HepG2 (cell line): ENCODE measurements around the gene CRISPLD2. TPM values are rescaled to one million over a fixed set of nuclear protein-coding genes. Genes with fewer than 3 reads are reported as not detected.
A peak's percentile ranks its signal among the peaks of the same experiment; 100 is the strongest.

Experiments
- ATAC-seq: fragments of 200-7000 bp; cut with Tn5 transposase; 3 replicates; pipeline ENCODE4 v1.9.1; 2020; ENCODE audit warnings: mild to moderate bottlenecking, moderate library complexity
- BruUV-seq: library from RNA; stranded (reverse); fragments of 400-500 nt; replicated peaks from 2 replicates; lab custom pipeline; 2021; lab: Mats Ljungman, UMichigan
- CTCF ChIA-PET: fragments of 300-600 bp; formaldehyde crosslinking; extraction: SDS; loops from one replicate; lab custom pipeline; 2021; ENCODE audit warnings: low total read pairs, inconsistent platforms, low intra/inter-chr PET ratio; lab: Yijun Ruan, JAX
- POLR2A ChIA-PET: fragments of 350-600 bp; sonication (Branson Sonifier 250); formaldehyde crosslinking; loops from one replicate; lab custom pipeline; 2020; ENCODE audit warnings: antibody characterized with exemption, inconsistent platforms; lab: Yijun Ruan, JAX
- DNase-seq: peaks from one replicate; pipeline ENCODE4 v3.0.0-alpha.2; 2015; ENCODE audit warnings: low spot score
- FAIRE-seq: peaks from 3 replicates; lab custom pipeline; 2011; peaks lifted over from hg19 to GRCh38; lab: Jason Lieb, UNC
- H2AFZ ChIP-seq: one replicate; pipeline ENCODE4 v1.6.1; 2011; ENCODE audit warnings: low read length, inconsistent platforms
- H3K27ac ChIP-seq: fragments of 300-600 bp; 3 replicates; pipeline ENCODE4 v1.8.0; 2011; ENCODE audit warnings: mixed run types, mild to moderate bottlenecking, mixed read lengths, low read length, inconsistent platforms; ENCODE audit not compliant: insufficient read depth; ENCODE audit errors: extremely low read length
- H3K27me3 ChIP-seq, 2 experiments: fragments of 200-600 bp in 1 of 2; 2 replicates in 1 of 2; 3 replicates in 1 of 2; pipeline versions ENCODE4 v1.6.0 to v1.8.0; 2011; ENCODE audit warnings: low read length in 2 of 2, mild to moderate bottlenecking in 2 of 2, moderate library complexity in 2 of 2, inconsistent platforms in 1 of 2; ENCODE audit not compliant: insufficient read depth in 2 of 2, control insufficient read depth in 1 of 2
- H3K36me3 ChIP-seq, 2 experiments: fragments of 200-600 bp in 1 of 2; replicated peaks in 1 of 2; 2 replicates in 1 of 2; 3 replicates in 1 of 2; pipeline versions ENCODE4 v1.5.1 to v1.8.0; 2011; ENCODE audit warnings: low read length in 2 of 2, inconsistent platforms in 1 of 2; ENCODE audit not compliant: insufficient read depth in 2 of 2, control insufficient read depth in 1 of 2
- H3K4me1 ChIP-seq: 2 replicates; pipeline ENCODE4 v1.5.1; 2012; ENCODE audit warnings: low read length, inconsistent platforms; ENCODE audit not compliant: insufficient read depth
- H3K4me2 ChIP-seq: 2 replicates; pipeline ENCODE4 v1.6.0; 2011; ENCODE audit warnings: low read depth, low read length, inconsistent platforms
- H3K4me3 ChIP-seq, 3 experiments: fragments of 200-600 bp in 1 of 3; sonication (generic), shearing (Covaris generic) in 1 of 3; replicated peaks in 1 of 3; 2 replicates each; pipeline ENCODE4 v1.5.1; 2011 to 2016; ENCODE audit warnings: low read length in 3 of 3, inconsistent platforms in 2 of 3, low read depth in 2 of 3, mild to moderate bottlenecking in 2 of 3, control low read depth in 1 of 3, mixed read lengths in 1 of 3; ENCODE audit not compliant: insufficient read depth in 1 of 3
- H3K79me2 ChIP-seq: one replicate; pipeline ENCODE4 v1.6.1; 2011; ENCODE audit warnings: low read length, inconsistent platforms; ENCODE audit not compliant: insufficient read depth
- H3K9ac ChIP-seq: 2 replicates; pipeline ENCODE4 v1.6.0; 2011; ENCODE audit warnings: mild to moderate bottlenecking, low read depth, low read length, inconsistent platforms; ENCODE audit not compliant: insufficient read depth
- H3K9me3 ChIP-seq: 2 replicates; pipeline ENCODE4 v1.5.1; 2012; ENCODE audit warnings: mild to moderate bottlenecking, low read length
- H4K20me1 ChIP-seq: 2 replicates; pipeline ENCODE4 v1.6.0; 2011; ENCODE audit warnings: inconsistent platforms, mild to moderate bottlenecking, low read length, moderate library complexity; ENCODE audit not compliant: insufficient read depth
- ASH2L ChIP-seq: fragments of 300-600, 200-600 bp; sonication (generic); IDR thresholded peaks from 2 replicates; pipeline ENCODE4 v1.7.0; 2017; ENCODE audit warnings: low read depth, mild to moderate bottlenecking, moderate library complexity, mixed read lengths, low read length; ENCODE audit not compliant: insufficient read length
- FUBP1 ChIP-seq: sonication (generic); formaldehyde crosslinking; IDR thresholded peaks from 2 replicates; pipeline ENCODE4 v1.5.1; 2020; ENCODE audit warnings: missing genetic modification reagents, mild to moderate bottlenecking, borderline replicate concordance
- GPN1 ChIP-seq: sonication (generic); formaldehyde crosslinking; IDR thresholded peaks from 2 replicates; pipeline ENCODE4 v1.5.1; 2020; ENCODE audit warnings: missing genetic modification reagents, borderline replicate concordance
- PHF20 ChIP-seq: sonication (generic); formaldehyde crosslinking; IDR thresholded peaks from 2 replicates; pipeline ENCODE4 v1.5.0; 2020; ENCODE audit warnings: mild to moderate bottlenecking, missing genetic modification reagents
- POLR2AphosphoS2 ChIP-seq: IDR thresholded peaks from 2 replicates; pipeline ENCODE4 v1.6.1; 2011; ENCODE audit warnings: low read depth, low read length, improper control_type of control experiment
- SMAD1 ChIP-seq: sonication (generic); formaldehyde crosslinking; IDR thresholded peaks from 2 replicates; pipeline ENCODE4 v1.4.0; 2020; ENCODE audit warnings: missing genetic modification reagents, low read depth, mild to moderate bottlenecking, borderline replicate concordance
- ZFP62 ChIP-seq: sonication (generic); formaldehyde crosslinking; IDR thresholded peaks from 2 replicates; pipeline ENCODE4 v1.4.0; 2020; ENCODE audit warnings: missing genetic modification reagents
- ZNF136 ChIP-seq: sonication (generic); formaldehyde crosslinking; IDR thresholded peaks from 2 replicates; pipeline ENCODE4 v1.8.1; 2022; ENCODE audit warnings: low read depth, mild to moderate bottlenecking, moderate library complexity, missing genetic modification reagents
- ZNF224 ChIP-seq: sonication (generic); formaldehyde crosslinking; IDR thresholded peaks from 2 replicates; pipeline ENCODE4 v1.5.0; 2020; ENCODE audit warnings: mild to moderate bottlenecking, missing genetic modification reagents
- ZNF446 ChIP-seq: sonication (generic); formaldehyde crosslinking; IDR thresholded peaks from 2 replicates; pipeline ENCODE4 v1.5.0; 2020; ENCODE audit warnings: mild to moderate bottlenecking, missing genetic modification reagents
- ZNF549 ChIP-seq: sonication (generic); formaldehyde crosslinking; IDR thresholded peaks from 2 replicates; pipeline ENCODE4 v1.5.0; 2020; ENCODE audit warnings: missing genetic modification reagents
- ZNF639 ChIP-seq: conservative IDR thresholded peaks from 2 replicates; pipeline ENCODE4 v1.6.1; 2018; ENCODE audit warnings: missing genetic modification reagents
- ZSCAN5A ChIP-seq: sonication (generic); formaldehyde crosslinking; IDR thresholded peaks from 2 replicates; pipeline ENCODE4 v1.8.0; 2022; ENCODE audit warnings: mild to moderate bottlenecking, missing genetic modification reagents, borderline replicate concordance
- WGBS: methylation state at CpG from one replicate; pipeline ENCODE4 v1.1.6; 2017; ENCODE audit warnings: low lambda C conversion rate; 5-methylcytosine and 5-hydroxymethylcytosine counted together
- in situ Hi-C: cut with HindIII; loops from 2 replicates; pipeline ENCODE4 v1.10.0; 2017; ENCODE audit warnings: low pct_unique_long_range_greater_than_20kb; ENCODE audit not compliant: extremely low pct_ligation_motif_present
- intact Hi-C: fragments of 100-400 bp; cut with micrococcal nuclease; formaldehyde crosslinking; loops from one replicate; pipeline ENCODE4 v1.10.0; 2022; ENCODE audit not compliant: unreplicated experiment
- polyA plus RNA-seq, 8 experiments: library from polyadenylated mRNA; depleted of rRNA in 3 of 8; stranded (reverse) in 7 of 8; unstranded in 1 of 8; fragments of >200 nt; fragmentation: Illumina TruSeq in 4 of 8; extraction: Trizol in 4 of 8; gene quantifications; 2 replicates each; pipeline versions ENCODE4 v1.2.1 to v1.2.3, GENCODE V29; 2011 to 2016; ENCODE audit warnings: low read depth in 4 of 8, missing spikeins in 1 of 8, mixed read lengths in 1 of 8; ENCODE audit not compliant: insufficient read depth in 1 of 8
- total RNA-seq, 5 experiments: library from RNA; depleted of rRNA; stranded (reverse); fragments of >200 nt; fragmentation: Illumina TruSeq; extraction: Trizol; gene quantifications; 2 replicates each; pipeline ENCODE4 v1.2.3, GENCODE V29; 2016; ENCODE audit warnings: low read depth in 1 of 5

Gene CRISPLD2
- total and polyA plus RNA-seq, 2 of the 13 experiments (the other 11 are each of a cell fraction or from before 2014, with no cell fraction given) = 0.04 to 0.31 TPM

GRCh38 chr16:84815462-84815861, 4.3 kb upstream of the CRISPLD2 start:
- in situ Hi-C loops = no loop called here
- H3K9me3 ChIP-seq = no peaks in the 10 kb centered on the region
- no peak overlapping the region for H3K27ac ChIP-seq
- H3K27me3 ChIP-seq = peaks cover 10 to 81% of the 10 kb centered on the region in 2 experiments
- no peak for TF ChIP-seq ZNF639 (CRISPR knock-in tag)
- TF ChIP-seq, all 625 proteins: peak for 0
- CTCF ChIA-PET = no interaction called here
- Histone ChIP-seq H3K79me2 (no peaks in the 10 kb centered on the region), H3K4me1 (peaks cover 27% of the 10 kb centered on the region), H3K4me3 (no peak overlapping the region), H3K36me3 (no peaks in the 10 kb centered on the region), H3K9ac (no peak overlapping the region), H4K20me1 (0 out of 2 replicates have a peak, but pooled peaks cover 6% of the 10 kb centered on the region), H3K4me2 (no peak overlapping the region), H2AFZ (no peak overlapping the region)
- intact Hi-C loops = no loop called here
- ATAC-seq (no peak), FAIRE-seq (no peak), DNase-seq (no peak)
- no TSS peak for BruUV-seq
- 44% methylated on average over 7 of the region's 7 CpGs for WGBS
- POLR2A ChIA-PET = no interaction called here

GRCh38 chr16:84816023-84816422, 3.8 kb upstream of the CRISPLD2 start:
- Histone ChIP-seq H3K9ac (no peak overlapping the region), H3K36me3 (no peaks in the 10 kb centered on the region), H4K20me1 (0 out of 2 replicates have a peak, but pooled peaks cover 9% of the 10 kb centered on the region), H3K27me3 (peaks cover 13 to 81% of the 10 kb centered on the region in 2 experiments), H3K4me2 (no peak overlapping the region), H3K4me1 (peaks cover 28% of the 10 kb centered on the region), H2AFZ (no peak overlapping the region), H3K27ac (no peak overlapping the region), H3K79me2 (no peaks in the 10 kb centered on the region), H3K4me3 (no peak overlapping the region), H3K9me3 (no peaks in the 10 kb centered on the region)
- no TSS peak for BruUV-seq
- whole genome bisulfite sequencing = under 1% methylated on average over 7 of the region's 7 CpGs
- peak; percentile 39 for FAIRE-seq
- in situ Hi-C loops = no loop called here
- POLR2A ChIA-PET = no interaction called here
- intact Hi-C loops = no loop called here
- CTCF ChIA-PET = no interaction called here
- peak; percentile 28 for DNase-seq
- no peak for ATAC-seq
- no peak for TF ChIP-seq ZNF224
- TF ChIP-seq GPN1 = no peak
- no peak for TF ChIP-seq ZNF549 (CRISPR knock-in tag)
- no peak for TF ChIP-seq POLR2AphosphoS2
- TF ChIP-seq ZNF446 = no peak
- no peak for TF ChIP-seq ASH2L
- TF ChIP-seq ZNF136 (CRISPR knock-in tag) = no peak
- no peak for TF ChIP-seq PHF20 (CRISPR knock-in tag)
- TF ChIP-seq SMAD1 = no peak
- TF ChIP-seq ZFP62 (CRISPR knock-in tag) = no peak
- no peak for TF ChIP-seq ZSCAN5A (CRISPR knock-in tag)
- TF ChIP-seq FUBP1 = no peak
